Vagina (tissue), 2 donors: Measurements from ENCODE around the gene TRAT1. TPM values are rescaled to one million over a fixed set of nuclear protein-coding genes. Genes with fewer than 3 reads are reported as not detected.
A peak's percentile ranks its signal among the peaks of the same experiment; 100 is the strongest.

Source experiments
- DNase-seq, 2 donors: peaks; one replicate each; pipeline ENCODE4 v3.0.0-alpha.2; 2017; ENCODE audit errors: extremely low spot score in 2 of 2
- H3K27ac ChIP-seq: fragments of 200-600 bp; sonication (generic); one replicate; pipeline ENCODE4 v1.5.1; 2019
- H3K27me3 ChIP-seq: fragments of 200-600 bp; sonication (generic); one replicate; pipeline ENCODE4 v1.5.1; 2019
- H3K36me3 ChIP-seq, 2 donors: fragments of 200-600 bp; sonication (generic); one replicate each; pipeline ENCODE4 v1.5.1; 2017 to 2019
- H3K4me1 ChIP-seq: fragments of 200-600 bp; sonication (generic); one replicate; pipeline ENCODE4 v1.5.1; 2019
- H3K4me3 ChIP-seq, 2 donors: fragments of 200-600 bp; sonication (generic); 1 replicate in 1 of 2; 2 replicates in 1 of 2; pipeline ENCODE4 v1.5.1; 2016 to 2019
- H3K9me3 ChIP-seq: fragments of 200-600 bp; sonication (generic); one replicate; pipeline ENCODE4 v1.5.1; 2019
- CTCF ChIP-seq, 3 experiments: fragments of 450-650 bp in 2 of 3; fragments of 200-600 bp in 1 of 3; sonication (generic) in 1 of 3; IDR thresholded peaks; one replicate each; pipeline ENCODE4 v1.5.1; 2017 to 2019; ENCODE audit warnings: antibody characterized with exemption in 3 of 3, mild to moderate bottlenecking in 2 of 3, moderate library complexity in 2 of 3
- POLR2A ChIP-seq, 2 donors: fragments of 450-650 bp; IDR thresholded peaks; one replicate each; pipeline ENCODE4 v1.6.1; 2017; ENCODE audit warnings: antibody characterized with exemption in 2 of 2, mild to moderate bottlenecking in 2 of 2, moderate library complexity in 2 of 2
- POLR2AphosphoS5 ChIP-seq, 2 donors: sonication (generic); formaldehyde crosslinking; IDR thresholded peaks; one replicate each; pipeline ENCODE4 v1.9.0; 2017; ENCODE audit warnings: antibody characterized with exemption in 2 of 2, mild to moderate bottlenecking in 2 of 2, low read depth in 1 of 2; ENCODE audit not compliant: insufficient read depth in 1 of 2
- intact Hi-C: fragments of 100-400 bp; cut with DNase I; formaldehyde crosslinking; loops from one replicate; pipeline ENCODE4 v1.15.1; 2023
- total RNA-seq: library from RNA; depleted of rRNA; stranded (reverse); fragments of >200 nt; gene quantifications from one replicate; pipeline ENCODE4 v1.2.3, GENCODE V29; 2016

Gene TRAT1
- total RNA-seq = 0.98 TPM

- Histone ChIP-seq H3K27ac (no peak within 1 kb of the TSS), H3K4me3 (peak within 1 kb of the TSS in 1 of 2 donors; percentile 6), H3K9me3 (no peaks in the 10 kb centered on the region), H3K27me3 (no peaks in the 10 kb centered on the region), H3K4me1 (no peaks in the 10 kb centered on the region), H3K36me3 (no peaks in the 10 kb centered on the region)
- intact Hi-C loops = no loop called here
- no peak for DNase-seq
- TF ChIP-seq POLR2A (IDR thresholded peaks at IDR 0.05) = no peak
- TF ChIP-seq CTCF (IDR thresholded peaks at IDR 0.05) = no peak
- TF ChIP-seq POLR2AphosphoS5 (IDR thresholded peaks at IDR 0.05; ENCODE audit: insufficient read depth in 1 of 2, low read depth in 1 of 2) = no peak
Observed at GRCh38 chr3:108822123-108822897, at the start of gene TRAT1. Gene TRAT1 (plus strand): TSS chr3:108822786. CDS start chr3:108822928, 142 bp downstream.

GRCh38 chr3:108775649-108776048 is 46.9 kb upstream of the TRAT1 start:
- H3K9me3 ChIP-seq = no peaks in the 10 kb centered on the region

GRCh38 chr3:108779496-108779895 is 43.1 kb upstream of the TRAT1 start:
- Histone ChIP-seq H3K36me3 (no peaks in the 10 kb centered on the region), H3K4me1 (no peaks in the 10 kb centered on the region), H3K9me3 (no peaks in the 10 kb centered on the region), H3K27me3 (no peaks in the 10 kb centered on the region), H3K27ac (no peak overlapping the region), H3K4me3 (no peak overlapping the region)
- DNase-seq = no peak
- intact Hi-C loops = no loop called here
- TF ChIP-seq POLR2A (IDR thresholded peaks at IDR 0.05) (no peak), CTCF (IDR thresholded peaks at IDR 0.05) (no peak), POLR2AphosphoS5 (IDR thresholded peaks at IDR 0.05; ENCODE audit: insufficient read depth in 1 of 2, low read depth in 1 of 2) (no peak)

More at GRCh38 chr3:108775649-108776048, 46.9 kb upstream of the TRAT1 start:
- Histone ChIP-seq H3K27me3 (no peaks in the 10 kb centered on the region), H3K27ac (no peak overlapping the region), H3K36me3 (no peaks in the 10 kb centered on the region), H3K4me3 (no peak overlapping the region), H3K4me1 (no peaks in the 10 kb centered on the region)
- intact Hi-C loops = no loop called here
- TF ChIP-seq POLR2AphosphoS5 (IDR thresholded peaks at IDR 0.05; ENCODE audit: insufficient read depth in 1 of 2, low read depth in 1 of 2) (no peak), CTCF (IDR thresholded peaks at IDR 0.05) (no peak), POLR2A (IDR thresholded peaks at IDR 0.05) (no peak)
- DNase-seq = no peak

GRCh38 chr3:108780235-108780634 is 42.4 kb upstream of the TRAT1 start:
- Histone ChIP-seq H3K4me1 (no peaks in the 10 kb centered on the region), H3K36me3 (no peaks in the 10 kb centered on the region), H3K9me3 (no peaks in the 10 kb centered on the region), H3K27ac (no peak overlapping the region), H3K4me3 (no peak overlapping the region), H3K27me3 (no peaks in the 10 kb centered on the region)
- no peak for DNase-seq
- intact Hi-C loops = no loop called here
- TF ChIP-seq CTCF (IDR thresholded peaks at IDR 0.05) = no peak
- no peak for TF ChIP-seq POLR2AphosphoS5 (IDR thresholded peaks at IDR 0.05; ENCODE audit: insufficient read depth in 1 of 2, low read depth in 1 of 2)
- TF ChIP-seq POLR2A (IDR thresholded peaks at IDR 0.05) = no peak

GRCh38 chr3:108791473-108791872 is 31.1 kb upstream of the TRAT1 start:
- H3K27ac ChIP-seq = no peak overlapping the region
- intact Hi-C loops = no loop called here
- no peaks in the 10 kb centered on the region for H3K9me3 ChIP-seq
- H3K36me3 ChIP-seq = no peaks in the 10 kb centered on the region
- no peaks in the 10 kb centered on the region for H3K4me1 ChIP-seq
- H3K4me3 ChIP-seq = no peak overlapping the region
- H3K27me3 ChIP-seq = no peaks in the 10 kb centered on the region
- TF ChIP-seq CTCF (IDR thresholded peaks at IDR 0.05) = no peak
- DNase-seq = no peak
